ENCODE data around the gene SPDYE1.
"Not testable (repeated sequence)": the region's sequence is repeated elsewhere in the genome, so short reads cannot be mapped to it uniquely, and the experiment has no call there.

DNA sequence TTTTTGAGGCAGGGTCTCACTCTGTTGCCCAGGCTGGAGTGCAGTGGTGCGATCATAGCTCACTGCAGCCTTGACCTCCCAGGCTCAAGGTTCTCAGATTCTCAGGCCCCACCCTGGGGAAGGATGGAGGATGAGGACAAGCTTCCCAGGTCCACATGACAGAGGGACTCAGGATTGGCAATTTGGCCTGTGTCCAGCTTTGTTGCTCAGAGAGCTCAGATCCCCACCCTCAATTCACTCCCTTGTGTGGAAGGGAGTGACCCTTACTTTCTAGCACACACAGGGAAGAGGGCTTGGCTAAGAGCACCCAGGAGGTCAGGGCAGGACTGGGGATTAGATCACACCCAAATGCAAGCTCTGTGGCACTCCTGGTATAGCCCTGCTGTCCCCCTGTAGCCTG, 6.9 kb upstream of the SPDYE1 start:
- TF ChIP-seq, protein P1, sequence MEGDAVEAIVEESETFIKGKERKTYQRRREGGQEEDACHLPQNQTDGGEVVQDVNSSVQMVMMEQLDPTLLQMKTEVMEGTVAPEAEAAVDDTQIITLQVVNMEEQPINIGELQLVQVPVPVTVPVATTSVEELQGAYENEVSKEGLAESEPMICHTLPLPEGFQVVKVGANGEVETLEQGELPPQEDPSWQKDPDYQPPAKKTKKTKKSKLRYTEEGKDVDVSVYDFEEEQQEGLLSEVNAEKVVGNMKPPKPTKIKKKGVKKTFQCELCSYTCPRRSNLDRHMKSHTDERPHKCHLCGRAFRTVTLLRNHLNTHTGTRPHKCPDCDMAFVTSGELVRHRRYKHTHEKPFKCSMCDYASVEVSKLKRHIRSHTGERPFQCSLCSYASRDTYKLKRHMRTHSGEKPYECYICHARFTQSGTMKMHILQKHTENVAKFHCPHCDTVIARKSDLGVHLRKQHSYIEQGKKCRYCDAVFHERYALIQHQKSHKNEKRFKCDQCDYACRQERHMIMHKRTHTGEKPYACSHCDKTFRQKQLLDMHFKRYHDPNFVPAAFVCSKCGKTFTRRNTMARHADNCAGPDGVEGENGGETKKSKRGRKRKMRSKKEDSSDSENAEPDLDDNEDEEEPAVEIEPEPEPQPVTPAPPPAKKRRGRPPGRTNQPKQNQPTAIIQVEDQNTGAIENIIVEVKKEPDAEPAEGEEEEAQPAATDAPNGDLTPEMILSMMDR (IDR thresholded peaks at IDR 0.05): not testable (repeated sequence)
- TF ChIP-seq POLR2A (IDR thresholded peaks at IDR 0.05): not testable (repeated sequence)
